Prostate gland (tissue), 2 donors: Measurements from ENCODE around the gene SIGLEC11.

Experiments
- CTCF ChIP-seq, 4 experiments: fragments of 200-600 bp in 2 of 4; fragments of 450-650 bp in 2 of 4; sonication (generic) in 2 of 4; IDR thresholded peaks; 1 replicate in 3 of 4; 2 replicates in 1 of 4; pipeline ENCODE4 v1.5.1; 2016 to 2019; ENCODE audit warnings: antibody characterized with exemption in 4 of 4, mild to moderate bottlenecking in 2 of 4, moderate library complexity in 2 of 4
- POLR2AphosphoS5 ChIP-seq: sonication (generic); formaldehyde crosslinking; IDR thresholded peaks from one replicate; pipeline ENCODE4 v1.6.1; 2017; ENCODE audit warnings: antibody characterized with exemption

- TF ChIP-seq CTCF (IDR thresholded peaks at IDR 0.05) (no peak), POLR2AphosphoS5 (no peak)
Measured at GRCh38 chr19:49953416-49953815, 7.6 kb downstream of the SIGLEC11 start.
